Left cardiac atrium (tissue), 4 donors: ENCODE measurements around the gene GIMAP5. TPM values are rescaled to one million over a fixed set of nuclear protein-coding genes. Genes with fewer than 3 reads are reported as not detected.

Experiments
- ATAC-seq, 2 donors: fragments of 200-7000 bp; cut with Tn5 transposase; one replicate each; pipeline ENCODE4 v1.9.1; 2020; ENCODE audit warnings: mild to moderate bottlenecking in 2 of 2, moderate library complexity in 2 of 2
- DNase-seq: peaks from one replicate; pipeline ENCODE4 v3.0.0-alpha.2; 2020
- intact Hi-C, 2 donors: fragments of 100-400 bp; cut with DNase I; formaldehyde crosslinking; loops; one replicate each; pipeline versions ENCODE4 v1.14.1 to v1.15.1; 2022 to 2023
- total RNA-seq, 2 donors: library from RNA; stranded (reverse); fragmentation: NEBNext Ultra II Directional; extraction: Animal tissue kit (Norgen Biotek cat#: 25700); gene quantifications; one replicate each; pipeline ENCODE4 v1.2.1, GENCODE V29; 2021
- donor health status: DM: no; HTN: yes; CAD: no.
- donor health status: DM: no; HTN: yes; CAD: no; lungs with severe emphysema.
- donor health status: DM: yes; HTN: yes; CAD: no.
- donor health status: Dilated cardiomyopathy.

Gene GIMAP5
- total RNA-seq, 2 donors from 2014 or later = 18.6 to 25.6 TPM

- intact Hi-C loops = no loop called here
- ATAC-seq (no peak), DNase-seq (no peak)
Measured at GRCh38 chr7:150732786-150733481, 4.3 kb upstream of the GIMAP5 start.

GRCh38 chr7:150733482-150734095 is 3.6 kb upstream of the GIMAP5 start:
- intact Hi-C loops = no loop called here
- ATAC-seq (no peak), DNase-seq (no peak)

- ATAC-seq (no peak), DNase-seq (no peak)
- intact Hi-C loops = no loop called here
Measured at GRCh38 chr7:150734254-150734653, 3.0 kb upstream of the GIMAP5 start.

- intact Hi-C loops = loop anchor here in 1 of 2 donors (5.0 kb wide), 1 partner anchor 103 kb away; the partner anchor contains the start of gene GIMAP6
- ATAC-seq = no peak
- no peak for DNase-seq
Measured at GRCh38 chr7:150735596-150736358, 1.4 kb upstream of the GIMAP5 start.

- ATAC-seq (no peak), DNase-seq (no peak)
- intact Hi-C loops = loop anchor here in 1 of 2 donors (5.0 kb wide), 1 partner anchor 105 kb away; the partner anchor contains the start of gene GIMAP6
Measured at GRCh38 chr7:150736864-150737263, 354 bp upstream of the GIMAP5 start.

GRCh38 chr7:150738092-150738491 is 874 bp downstream of the GIMAP5 start:
- intact Hi-C loops = loop anchor here in 1 of 2 donors (5.0 kb wide), 1 partner anchor 106 kb away; the partner anchor contains the start of gene GIMAP6
- ATAC-seq (peak in 1 of 2 donors; percentile 10), DNase-seq (no peak)

GRCh38 chr7:150738591-150739001 is 1.4 kb downstream of the GIMAP5 start:
- DNase-seq = no peak
- no peak for ATAC-seq
- intact Hi-C loops = loop anchor here in 1 of 2 donors (5.0 kb wide), 1 partner anchor 106 kb away; the partner anchor contains the start of gene GIMAP6

- ATAC-seq (no peak), DNase-seq (no peak)
- intact Hi-C loops = loop anchor here in 1 of 2 donors (5.0 kb wide), 1 partner anchor 107 kb away; the partner anchor contains the start of gene GIMAP6
Measured at GRCh38 chr7:150739033-150739432, 1.8 kb downstream of the GIMAP5 start.

GRCh38 chr7:150740053-150740452 is 2.8 kb downstream of the GIMAP5 start:
- DNase-seq = no peak
- ATAC-seq = no peak
- intact Hi-C loops = no loop called here

GRCh38 chr7:150742286-150742968 is 5.2 kb downstream of the GIMAP5 start:
- DNase-seq (no peak), ATAC-seq (no peak)
- intact Hi-C loops = no loop called here

- DNase-seq (no peak), ATAC-seq (no peak)
- intact Hi-C loops = no loop called here
Measured at GRCh38 chr7:150744041-150744656, 6.9 kb downstream of the GIMAP5 start.

GRCh38 chr7:150745086-150745485 is 7.9 kb downstream of the GIMAP5 start:
- intact Hi-C loops = loop anchor here in 1 of 2 donors (5.0 kb wide), 1 partner anchor 118 kb away; no protein-coding TSS in a partner anchor
- DNase-seq = no peak
- no peak for ATAC-seq

- ATAC-seq (no peak), DNase-seq (no peak)
- intact Hi-C loops = loop anchor here in 1 of 2 donors (5.0 kb wide), 1 partner anchor 119 kb away; no protein-coding TSS in a partner anchor
Measured at GRCh38 chr7:150745876-150746275, 8.7 kb downstream of the GIMAP5 start.

GRCh38 chr7:150746921-150747320 is 9.7 kb downstream of the GIMAP5 start:
- intact Hi-C loops = loop anchor here in 1 of 2 donors (5.0 kb wide), 1 partner anchor 120 kb away; no protein-coding TSS in a partner anchor
- no peak for DNase-seq

GRCh38 chr7:150748376-150748775 is 11.2 kb downstream of the GIMAP5 start:
- ATAC-seq (no peak), DNase-seq (no peak)
- intact Hi-C loops = loop anchor here in 1 of 2 donors (5.0 kb wide), 1 partner anchor 121 kb away; no protein-coding TSS in a partner anchor

More at GRCh38 chr7:150746921-150747320, 9.7 kb downstream of the GIMAP5 start:
- ATAC-seq = no peak

- no peak for DNase-seq
- peak; percentile 81 to 86 for ATAC-seq
- intact Hi-C loops = no loop called here
Measured at GRCh38 chr7:150751702-150752101, 14.5 kb downstream of the GIMAP5 start.

GRCh38 chr7:150753239-150753638 is 16.0 kb downstream of the GIMAP5 start:
- ATAC-seq (no peak), DNase-seq (peak; percentile 34)
- intact Hi-C loops = no loop called here

GRCh38 chr7:150753826-150754603 is 16.8 kb downstream of the GIMAP5 start:
- DNase-seq = no peak
- peak; percentile 56 to 63 for ATAC-seq
- intact Hi-C loops = no loop called here
